ENCODE data around the gene FLNA.

FLNA gene

DNA sequence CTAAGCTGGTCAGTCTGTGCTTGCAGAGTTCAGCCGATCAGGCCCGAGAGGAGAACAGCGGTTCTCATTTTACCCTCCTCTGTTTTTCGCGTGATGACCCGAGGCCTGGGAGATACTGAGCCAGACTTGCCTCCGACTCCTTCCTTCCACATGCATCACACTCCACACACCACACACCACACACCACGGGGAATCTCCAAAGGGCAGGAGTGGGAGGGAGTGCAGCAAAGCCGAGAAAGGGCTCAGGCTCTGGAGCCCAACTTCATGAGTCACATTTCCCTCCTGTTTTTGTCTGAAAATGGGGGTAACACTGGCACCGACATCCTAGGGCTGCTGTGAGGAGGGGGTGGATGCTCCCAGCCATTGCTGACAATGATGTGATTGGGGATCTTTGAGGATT is 39.9 kb downstream of the FLNA start:
- no peak overlapping the region for H3K4me3 ChIP-seq (ENCODE audit: low read depth, low read length)
- no peak for TF ChIP-seq POLR2A (IDR thresholded peaks at IDR 0.05; ENCODE audit: extremely low read depth, insufficient read length)
- TF ChIP-seq, protein P1, sequence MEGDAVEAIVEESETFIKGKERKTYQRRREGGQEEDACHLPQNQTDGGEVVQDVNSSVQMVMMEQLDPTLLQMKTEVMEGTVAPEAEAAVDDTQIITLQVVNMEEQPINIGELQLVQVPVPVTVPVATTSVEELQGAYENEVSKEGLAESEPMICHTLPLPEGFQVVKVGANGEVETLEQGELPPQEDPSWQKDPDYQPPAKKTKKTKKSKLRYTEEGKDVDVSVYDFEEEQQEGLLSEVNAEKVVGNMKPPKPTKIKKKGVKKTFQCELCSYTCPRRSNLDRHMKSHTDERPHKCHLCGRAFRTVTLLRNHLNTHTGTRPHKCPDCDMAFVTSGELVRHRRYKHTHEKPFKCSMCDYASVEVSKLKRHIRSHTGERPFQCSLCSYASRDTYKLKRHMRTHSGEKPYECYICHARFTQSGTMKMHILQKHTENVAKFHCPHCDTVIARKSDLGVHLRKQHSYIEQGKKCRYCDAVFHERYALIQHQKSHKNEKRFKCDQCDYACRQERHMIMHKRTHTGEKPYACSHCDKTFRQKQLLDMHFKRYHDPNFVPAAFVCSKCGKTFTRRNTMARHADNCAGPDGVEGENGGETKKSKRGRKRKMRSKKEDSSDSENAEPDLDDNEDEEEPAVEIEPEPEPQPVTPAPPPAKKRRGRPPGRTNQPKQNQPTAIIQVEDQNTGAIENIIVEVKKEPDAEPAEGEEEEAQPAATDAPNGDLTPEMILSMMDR (IDR thresholded peaks at IDR 0.05; ENCODE audit: low read depth, low read length), result no peak
- TF ChIP-seq MYC (IDR thresholded peaks at IDR 0.05; ENCODE audit: low read depth, low read length), result no peak
- no peak for TF ChIP-seq MAX (IDR thresholded peaks at IDR 0.05; ENCODE audit: low read depth, low read length)
- DNase-seq (ENCODE audit: low read depth), result no peak

GRCh38 chrX:154333837-154334271 is 40.6 kb downstream of the FLNA start:
- TF ChIP-seq MAX (IDR thresholded peaks at IDR 0.05; ENCODE audit: low read depth, low read length) (no peak), POLR2A (IDR thresholded peaks at IDR 0.05; ENCODE audit: extremely low read depth, insufficient read length) (no peak), MYC (IDR thresholded peaks at IDR 0.05; ENCODE audit: low read depth, low read length) (no peak)
- TF ChIP-seq, protein P1 (IDR thresholded peaks at IDR 0.05; ENCODE audit: low read depth, low read length), result no peak
- no peak overlapping the region for H3K4me3 ChIP-seq (ENCODE audit: low read depth, low read length)
- peak; percentile 34 for DNase-seq (ENCODE audit: low read depth)

DNA sequence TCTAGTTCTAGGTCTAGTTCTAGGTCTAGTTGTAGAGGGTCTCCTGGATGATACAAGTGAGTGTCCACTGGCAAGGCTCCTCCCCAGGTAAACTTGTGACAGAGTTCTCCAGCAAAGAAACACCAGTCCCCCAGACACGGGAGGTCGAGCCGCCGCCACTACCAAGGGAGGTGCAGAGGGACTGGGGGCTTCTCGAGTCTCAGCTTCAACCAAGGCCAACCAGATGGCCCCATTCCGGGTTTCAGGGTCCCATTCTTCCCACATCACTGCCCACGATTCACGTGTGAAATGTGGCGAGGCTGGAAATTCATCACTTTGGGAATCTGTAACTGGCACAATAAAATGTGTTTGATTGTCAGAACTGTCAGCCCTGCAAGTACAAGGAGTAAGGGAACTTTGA is 41.3 kb downstream of the FLNA start:
- H3K4me3 ChIP-seq (ENCODE audit: low read depth, low read length), result no peak overlapping the region
- TF ChIP-seq POLR2A (IDR thresholded peaks at IDR 0.05; ENCODE audit: extremely low read depth, insufficient read length), result no peak
- TF ChIP-seq MYC (IDR thresholded peaks at IDR 0.05; ENCODE audit: low read depth, low read length), result no peak
- no peak for TF ChIP-seq MAX (IDR thresholded peaks at IDR 0.05; ENCODE audit: low read depth, low read length)
- TF ChIP-seq, protein P1 (IDR thresholded peaks at IDR 0.05; ENCODE audit: low read depth, low read length), result no peak
- DNase-seq (ENCODE audit: low read depth), result no peak

DNA sequence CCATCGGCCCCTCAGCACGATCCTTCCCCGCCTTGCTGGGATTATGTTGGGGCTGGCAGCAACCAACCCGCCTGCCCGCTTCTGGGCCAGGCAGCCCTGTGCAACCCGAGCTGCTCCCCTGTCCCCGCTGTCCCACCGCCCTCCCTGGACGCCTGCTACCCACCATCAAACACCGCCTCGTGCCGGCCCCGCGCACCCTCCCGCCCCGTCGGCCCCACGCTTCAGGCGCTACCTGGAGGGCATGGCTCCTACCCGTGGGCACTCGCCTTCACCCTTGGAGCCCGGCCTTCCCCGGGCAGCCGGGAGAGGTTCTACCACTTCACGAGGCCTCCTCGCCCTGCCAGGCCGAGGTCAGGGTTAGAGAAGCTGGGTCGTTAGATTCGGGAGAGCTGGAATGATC is 41.9 kb downstream of the FLNA start:
- H3K4me3 ChIP-seq (ENCODE audit: low read depth, low read length), result no peak overlapping the region
- DNase-seq (ENCODE audit: low read depth), result no peak
- no peak for TF ChIP-seq MYC (IDR thresholded peaks at IDR 0.05; ENCODE audit: low read depth, low read length)
- TF ChIP-seq, protein P1 (IDR thresholded peaks at IDR 0.05; ENCODE audit: low read depth, low read length), result no peak
- TF ChIP-seq POLR2A (IDR thresholded peaks at IDR 0.05; ENCODE audit: extremely low read depth, insufficient read length), result no peak
- no peak for TF ChIP-seq MAX (IDR thresholded peaks at IDR 0.05; ENCODE audit: low read depth, low read length)

DNA sequence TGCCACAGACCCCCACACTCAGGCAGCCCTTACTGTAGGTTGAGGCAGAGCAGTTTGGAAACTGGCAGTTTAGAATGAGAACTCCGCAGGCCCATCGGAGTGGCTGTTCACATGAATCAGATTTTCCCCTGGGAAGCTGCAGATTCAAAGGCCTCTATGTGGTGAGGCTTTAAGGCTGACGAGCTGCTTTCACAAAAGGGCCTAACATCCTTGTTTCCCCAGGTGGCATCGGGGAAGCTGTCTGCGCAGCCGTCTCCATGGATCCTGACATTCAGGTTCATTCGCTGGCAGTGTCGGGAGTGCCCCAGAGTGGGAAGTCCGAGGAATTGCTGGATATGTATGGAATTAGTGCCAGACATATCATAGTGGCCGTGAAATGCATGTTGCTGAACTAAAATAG is 45.1 kb downstream of the FLNA start:
- TF ChIP-seq POLR2A (IDR thresholded peaks at IDR 0.05; ENCODE audit: extremely low read depth, insufficient read length) (no peak), MYC (IDR thresholded peaks at IDR 0.05; ENCODE audit: low read depth, low read length) (no peak), MAX (IDR thresholded peaks at IDR 0.05; ENCODE audit: low read depth, low read length) (no peak)
- TF ChIP-seq, protein P1 (IDR thresholded peaks at IDR 0.05; ENCODE audit: low read depth, low read length), result no peak
- H3K4me3 ChIP-seq (ENCODE audit: low read depth, low read length), result no peak overlapping the region

DNA sequence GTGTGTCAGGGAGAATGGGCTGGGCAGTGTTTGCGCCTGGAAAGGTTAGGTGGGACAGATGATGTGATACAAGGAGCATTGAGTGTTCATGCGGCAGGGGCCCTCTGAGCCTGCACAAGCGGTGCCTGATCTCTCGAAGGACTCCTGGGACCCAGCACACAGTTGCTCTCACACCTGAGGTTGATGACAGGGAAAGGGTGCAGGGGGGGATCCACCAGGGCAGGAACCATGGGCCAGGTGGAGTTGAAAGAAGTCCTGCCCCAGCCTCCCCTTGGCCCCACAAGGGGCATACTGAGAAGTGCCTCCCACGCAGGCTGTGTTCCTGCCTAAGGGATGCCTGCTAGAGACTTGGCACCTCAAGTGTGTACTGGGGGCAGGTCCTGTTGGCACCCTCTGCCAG is 45.8 kb downstream of the FLNA start:
- DNase-seq (ENCODE audit: low read depth), result no peak
- TF ChIP-seq MYC (IDR thresholded peaks at IDR 0.05; ENCODE audit: low read depth, low read length) (no peak), MAX (IDR thresholded peaks at IDR 0.05; ENCODE audit: low read depth, low read length) (no peak), POLR2A (IDR thresholded peaks at IDR 0.05; ENCODE audit: extremely low read depth, insufficient read length) (no peak)
- TF ChIP-seq, protein P1 (IDR thresholded peaks at IDR 0.05; ENCODE audit: low read depth, low read length), result no peak
- no peak overlapping the region for H3K4me3 ChIP-seq (ENCODE audit: low read depth, low read length)

More for the DNA sequence above, 45.1 kb downstream of the FLNA start:
- no peak for DNase-seq (ENCODE audit: low read depth)
